Progenitor cell of endocrine pancreas (in vitro differentiated cells): ENCODE data around the gene RALGPS1. TPM values are rescaled to one million over a fixed set of nuclear protein-coding genes. Genes with fewer than 3 reads are reported as not detected.

Experiments
- DNase-seq: peaks from one replicate; pipeline ENCODE4 v3.0.0; 2021; ENCODE audit warnings: low spot score; ENCODE audit not compliant: unreplicated experiment
- H3K27ac Mint-ChIP-seq: 2 replicates; pipeline ENCODE4 v1.8.0; 2021; ENCODE audit warnings: mild to moderate bottlenecking, moderate library complexity, mixed read lengths
- H3K27me3 Mint-ChIP-seq: 2 replicates; pipeline ENCODE4 v1.8.0; 2021; ENCODE audit warnings: mixed read lengths
- H3K36me3 Mint-ChIP-seq: 2 replicates; pipeline ENCODE4 v1.8.0; 2022; ENCODE audit warnings: mixed read lengths; ENCODE audit not compliant: insufficient read depth
- H3K4me1 Mint-ChIP-seq: 2 replicates; pipeline ENCODE4 v1.8.0; 2021; ENCODE audit warnings: low read depth, mixed read lengths
- H3K4me3 Mint-ChIP-seq: 2 replicates; pipeline ENCODE4 v1.8.0; 2021; ENCODE audit warnings: low read depth, mild to moderate bottlenecking, moderate library complexity, mixed read lengths
- H3K9me3 Mint-ChIP-seq: 2 replicates; pipeline ENCODE4 v1.8.0; 2021; ENCODE audit warnings: low read depth, mixed read lengths
- CTCF ChIP-seq: fragments of 200-600 bp; sonication (generic); IDR thresholded peaks from one replicate; pipeline ENCODE4 v1.5.0; 2021; ENCODE audit warnings: antibody characterized with exemption, mild to moderate bottlenecking; ENCODE audit not compliant: unreplicated experiment
- total RNA-seq: library from RNA; stranded (reverse); gene quantifications from 2 replicates; pipeline ENCODE4 v1.2.1, GENCODE V29; 2021

RALGPS1 gene
- total RNA-seq, 1 donor from 2014 or later = 39.2 TPM

GRCh38 chr9:127107929-127108876, 193.6 kb downstream of the RALGPS1 start:
- no peak for TF ChIP-seq CTCF
- Mint-ChIP-seq H3K36me3 (peaks cover 4% of the 10 kb centered on the region), H3K27me3 (no peaks in the 10 kb centered on the region), H3K9me3 (no peaks in the 10 kb centered on the region), H3K27ac (no peak overlapping the region), H3K4me3 (no peak overlapping the region), H3K4me1 (peaks cover 12% of the 10 kb centered on the region)
- no peak for DNase-seq

- Mint-ChIP-seq H3K27me3 (no peaks in the 10 kb centered on the region), H3K27ac (no peak overlapping the region), H3K36me3 (peaks cover 4% of the 10 kb centered on the region)
These were observed 194.7 kb downstream of the RALGPS1 start for GRCh38 chr9:127109212-127109711.

GRCh38 chr9:127112056-127112455, 197.5 kb downstream of the RALGPS1 start:
- no peak for DNase-seq

More at GRCh38 chr9:127109212-127109711, 194.7 kb downstream of the RALGPS1 start:
- Mint-ChIP-seq H3K4me3 (no peak overlapping the region), H3K9me3 (no peaks in the 10 kb centered on the region), H3K4me1 (peaks cover 12% of the 10 kb centered on the region)
- TF ChIP-seq CTCF = no peak
- no peak for DNase-seq

GRCh38 chr9:127112735-127113161, 198.2 kb downstream of the RALGPS1 start:
- no peaks in the 10 kb centered on the region for H3K27me3 Mint-ChIP-seq
- no peak overlapping the region for H3K27ac Mint-ChIP-seq
- H3K36me3 Mint-ChIP-seq = peaks cover 4% of the 10 kb centered on the region
- TF ChIP-seq CTCF = no peak
- no peak for DNase-seq
- peaks cover 13% of the 10 kb centered on the region for H3K4me1 Mint-ChIP-seq
- H3K9me3 Mint-ChIP-seq = no peaks in the 10 kb centered on the region
- no peak overlapping the region for H3K4me3 Mint-ChIP-seq

More at GRCh38 chr9:127112056-127112455, 197.5 kb downstream of the RALGPS1 start:
- H3K9me3 Mint-ChIP-seq = no peaks in the 10 kb centered on the region
- H3K36me3 Mint-ChIP-seq = peaks cover 4% of the 10 kb centered on the region
- no peak overlapping the region for H3K4me3 Mint-ChIP-seq
- H3K4me1 Mint-ChIP-seq = peaks cover 11% of the 10 kb centered on the region
- TF ChIP-seq CTCF = no peak
- no peaks in the 10 kb centered on the region for H3K27me3 Mint-ChIP-seq
- no peak overlapping the region for H3K27ac Mint-ChIP-seq

GRCh38 chr9:127113191-127113972, 198.8 kb downstream of the RALGPS1 start:
- Mint-ChIP-seq H3K4me1 (peaks cover 13% of the 10 kb centered on the region), H3K9me3 (no peaks in the 10 kb centered on the region), H3K27me3 (no peaks in the 10 kb centered on the region), H3K27ac (no peak overlapping the region), H3K4me3 (no peak overlapping the region), H3K36me3 (peaks cover 3% of the 10 kb centered on the region)
- DNase-seq = no peak
- TF ChIP-seq CTCF = no peak
